ENCODE data around the gene RNF126.
"Not testable (repeated sequence)": the region's sequence is repeated elsewhere in the genome, so short reads cannot be mapped to it uniquely, and the experiment has no call there.

The RNF126 gene

DNA sequence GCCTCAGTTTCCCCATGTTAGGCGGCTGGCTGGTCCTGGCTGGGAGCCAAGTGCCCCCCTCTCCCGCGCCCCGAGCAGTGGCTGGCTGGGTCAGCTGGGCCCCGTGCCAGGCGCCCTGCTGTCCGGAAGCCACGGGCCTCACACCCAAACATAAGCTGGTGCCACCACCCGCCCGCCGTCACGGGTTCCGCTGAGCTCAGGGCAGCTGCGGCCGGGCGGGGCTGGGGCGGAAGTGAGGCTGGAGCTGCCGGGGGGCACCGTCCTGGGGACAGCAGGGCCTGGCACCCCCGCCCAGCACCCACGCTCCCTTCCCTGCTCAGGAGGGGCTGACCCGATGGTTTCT lies 54.0 kb downstream of the RNF126 start:
- no peak for DNase-seq

DNA sequence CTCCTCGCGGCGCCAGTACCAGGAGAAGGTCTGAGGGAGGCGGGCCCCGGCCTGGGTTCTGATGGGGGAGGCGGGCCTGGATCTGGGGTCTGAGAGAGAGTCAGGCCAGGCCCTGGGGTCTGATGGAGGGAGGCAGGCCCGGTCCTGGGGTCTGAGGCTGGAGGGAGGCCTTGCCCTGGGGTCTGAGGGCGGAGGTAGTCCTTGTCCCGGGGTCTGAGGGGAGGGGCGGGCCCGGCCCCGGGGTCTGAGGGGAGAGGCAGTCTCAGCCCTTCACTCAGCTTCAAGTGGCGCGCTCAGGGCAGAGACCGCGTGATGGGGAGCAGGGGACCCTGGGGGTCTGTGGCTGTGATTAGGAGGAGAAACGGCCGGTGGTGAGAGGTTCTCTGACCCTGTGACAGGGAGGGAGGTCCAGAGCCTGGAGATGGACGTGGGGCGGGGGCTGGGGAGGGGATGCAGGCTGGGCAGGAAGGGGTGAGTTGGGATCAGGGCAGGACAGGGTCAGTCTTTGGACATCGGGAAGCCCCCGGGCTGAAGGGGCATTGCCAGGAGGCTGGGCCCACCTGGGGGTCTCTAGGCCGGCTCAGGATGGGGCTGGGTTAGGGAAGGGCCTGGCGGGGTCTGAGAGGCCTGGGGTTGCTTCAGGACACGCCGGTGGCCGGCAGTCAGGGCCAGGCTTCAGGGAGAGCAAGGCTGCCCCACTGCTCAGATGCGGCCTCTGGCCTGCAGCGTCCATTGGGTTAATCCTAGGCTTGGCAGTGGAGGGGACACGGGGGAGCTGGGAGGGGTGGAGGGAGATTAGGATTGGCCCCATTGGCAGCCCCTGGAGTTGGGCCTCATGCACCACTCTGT lies 54.6 kb downstream of the RNF126 start:
- DNase-seq: no peak

DNA sequence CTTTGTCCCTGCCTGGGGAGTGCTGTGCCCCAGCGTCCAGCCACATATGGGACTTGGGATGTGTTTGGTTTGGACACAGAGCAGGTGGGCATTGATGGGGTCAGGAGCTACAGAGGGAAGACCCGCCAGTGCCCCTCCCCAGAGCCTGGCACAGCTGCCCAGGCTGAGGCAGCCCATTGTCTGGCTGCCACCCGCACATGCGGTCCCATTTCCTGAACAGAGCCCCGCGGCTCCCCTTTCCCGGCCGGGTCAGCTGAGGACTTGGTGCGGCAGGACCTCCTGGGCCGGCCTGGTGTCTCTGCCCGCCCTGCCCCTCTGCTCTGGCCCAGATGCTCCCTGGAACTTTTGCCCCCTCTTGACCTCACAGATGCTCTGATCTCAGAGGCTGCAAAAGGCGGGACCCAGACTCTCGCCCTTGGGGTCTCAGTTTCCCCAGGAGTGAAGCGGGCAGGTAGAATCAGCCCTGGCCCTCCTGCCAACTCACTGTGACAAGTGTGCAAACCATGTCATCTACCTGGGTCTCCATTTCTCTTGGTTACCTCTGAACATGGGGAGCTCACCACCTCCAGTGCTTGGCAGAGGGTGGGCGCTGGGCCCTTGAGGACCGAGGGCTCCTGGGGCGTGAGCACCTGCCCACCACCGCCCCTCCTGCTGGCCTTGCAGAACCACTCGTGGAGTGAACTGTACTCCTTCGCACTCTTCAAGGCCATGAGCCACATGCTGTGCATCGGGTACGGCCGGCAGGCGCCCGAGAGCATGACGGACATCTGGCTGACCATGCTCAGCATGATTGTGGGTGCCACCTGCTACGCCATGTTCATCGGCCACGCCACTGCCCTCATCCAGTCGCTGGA lies 55.5 kb downstream of the RNF126 start:
- no peak for DNase-seq

DNA sequence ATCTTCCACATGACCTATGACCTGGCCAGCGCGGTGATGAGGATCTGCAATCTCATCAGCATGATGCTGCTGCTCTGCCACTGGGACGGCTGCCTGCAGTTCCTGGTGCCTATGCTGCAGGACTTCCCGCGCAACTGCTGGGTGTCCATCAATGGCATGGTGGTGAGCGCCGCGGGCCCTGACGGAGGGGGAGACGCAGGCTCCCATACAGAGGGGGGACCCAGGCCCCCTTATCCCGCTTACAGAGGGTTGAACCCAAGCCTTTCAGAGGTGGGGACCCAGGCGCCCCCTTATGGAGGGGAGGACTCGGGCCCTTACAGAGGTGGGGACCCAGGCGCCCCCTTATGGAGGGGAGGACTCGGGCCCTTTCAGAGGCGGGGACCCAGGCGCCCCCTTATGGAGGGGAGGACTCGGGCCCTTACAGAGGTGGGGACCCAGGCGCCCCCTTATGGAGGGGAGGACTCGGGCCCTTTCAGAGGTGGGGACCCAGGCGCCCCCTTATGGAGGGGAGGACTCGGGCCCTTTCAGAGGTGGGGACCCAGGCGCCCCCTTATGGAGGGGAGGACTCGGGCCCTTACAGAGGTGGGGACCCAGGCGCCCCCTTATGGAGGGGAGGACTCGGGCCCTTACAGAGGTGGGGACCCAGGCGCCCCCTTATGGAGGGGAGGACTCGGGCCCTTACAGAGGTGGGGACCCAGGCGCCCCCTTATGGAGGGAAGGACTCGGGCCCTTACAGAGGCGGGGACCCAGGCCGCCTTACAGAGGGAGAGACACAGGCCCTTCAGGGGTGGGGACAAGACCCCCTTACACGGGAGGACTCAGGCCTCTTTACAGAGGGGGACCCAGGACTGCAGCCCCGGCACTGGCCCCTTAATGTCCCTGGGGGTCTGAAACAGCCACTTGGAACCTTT lies 57.7 kb downstream of the RNF126 start:
- DNase-seq: not testable (repeated sequence)

DNA sequence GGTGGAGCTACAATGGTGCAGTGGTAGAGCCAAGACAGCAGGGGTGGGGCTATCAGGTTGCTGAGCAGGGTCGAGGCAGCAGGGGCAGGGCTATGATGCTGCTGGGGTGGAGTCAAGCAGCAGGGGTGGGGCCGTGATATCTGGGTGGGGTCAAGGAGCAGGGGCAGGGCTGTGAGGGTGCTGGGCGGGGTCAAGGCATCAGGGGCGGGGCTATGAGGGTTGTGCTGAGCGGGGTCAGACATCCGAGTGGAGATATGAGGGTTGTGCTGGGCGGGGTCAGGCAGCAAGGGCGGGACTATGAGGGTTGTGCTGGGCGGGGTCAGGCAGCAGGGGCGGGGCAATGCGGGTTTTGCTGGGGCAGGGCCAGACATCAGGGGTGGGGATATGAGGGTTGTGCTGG lies 58.7 kb downstream of the RNF126 start:
- no peak for DNase-seq

DNA sequence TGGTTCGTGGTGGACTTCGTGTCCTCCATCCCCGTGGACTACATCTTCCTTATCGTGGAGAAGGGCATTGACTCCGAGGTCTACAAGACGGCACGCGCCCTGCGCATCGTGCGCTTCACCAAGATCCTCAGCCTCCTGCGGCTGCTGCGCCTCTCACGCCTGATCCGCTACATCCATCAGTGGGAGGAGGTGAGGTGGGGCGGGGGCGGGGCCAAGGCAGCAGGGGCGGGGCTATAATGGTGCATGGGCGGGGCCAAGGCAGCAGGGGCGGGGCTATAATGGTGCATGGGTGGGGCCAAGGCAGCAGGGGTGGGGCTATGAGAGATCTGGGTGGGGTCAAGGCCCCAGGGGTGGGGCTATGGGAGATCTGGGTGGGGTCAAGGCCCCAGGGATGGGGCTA lies 59.2 kb downstream of the RNF126 start:
- DNase-seq: not testable (repeated sequence)

DNA sequence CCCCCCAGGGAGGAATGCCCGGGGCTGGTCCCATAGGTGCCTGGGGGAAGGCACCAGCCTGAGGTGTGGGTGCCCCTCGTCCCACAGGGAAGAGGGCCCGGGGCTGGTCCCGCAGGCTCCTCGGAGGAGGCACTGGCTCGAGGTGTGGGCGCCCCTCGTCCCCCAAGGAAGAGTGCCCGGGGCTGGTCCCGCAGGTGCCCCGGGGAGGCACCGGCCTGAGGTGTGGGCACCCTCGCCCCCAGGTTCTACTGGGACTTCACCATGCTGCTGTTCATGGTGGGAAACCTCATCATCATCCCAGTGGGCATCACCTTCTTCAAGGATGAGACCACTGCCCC lies 59.7 kb downstream of the RNF126 start:
- DNase-seq: not testable (repeated sequence)

DNA sequence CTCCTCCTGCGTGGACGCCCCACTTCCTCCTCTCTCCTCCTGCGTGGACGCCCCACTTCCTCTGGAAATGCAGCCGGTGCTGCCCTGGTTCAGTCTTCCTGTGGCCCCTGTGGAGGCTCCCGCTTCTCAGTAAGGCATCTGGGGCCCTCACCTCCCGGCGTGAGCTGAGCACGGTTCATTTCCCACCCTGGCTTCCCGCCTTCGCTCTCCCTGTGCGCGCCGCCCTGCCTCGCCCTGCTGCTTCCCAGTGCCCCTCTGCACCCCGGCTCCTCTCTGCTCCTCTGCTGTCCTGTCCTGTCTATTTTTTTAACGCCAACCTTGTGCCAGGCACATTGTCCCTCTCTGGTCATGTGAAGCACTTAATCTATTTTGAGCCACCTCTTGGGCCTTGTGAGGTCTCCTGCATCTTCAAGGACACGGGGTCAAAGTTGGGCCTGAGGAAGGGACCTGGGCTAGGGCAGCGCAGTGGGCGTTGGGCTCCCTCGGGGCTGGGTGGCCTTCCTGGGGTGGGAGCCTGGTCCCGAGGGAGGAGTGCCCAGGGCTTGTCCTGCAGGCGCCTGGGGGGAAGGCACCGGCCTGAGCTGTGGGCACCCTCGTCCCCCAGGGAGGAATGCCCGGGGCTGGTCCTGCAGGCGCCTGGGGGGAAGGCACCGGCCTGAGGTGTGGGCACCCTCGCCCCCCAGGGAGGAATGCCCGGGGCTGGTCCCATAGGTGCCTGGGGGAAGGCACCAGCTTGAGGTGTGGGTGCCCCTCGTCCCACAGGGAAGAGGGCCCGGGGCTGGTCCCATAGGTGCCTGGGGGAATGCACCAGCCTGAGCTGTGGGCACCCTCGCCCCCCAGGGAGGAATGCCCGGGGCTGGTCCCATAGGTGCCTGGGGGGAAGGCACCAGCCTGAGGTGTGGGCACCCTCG lies 60.4 kb downstream of the RNF126 start:
- no peak for DNase-seq

DNA sequence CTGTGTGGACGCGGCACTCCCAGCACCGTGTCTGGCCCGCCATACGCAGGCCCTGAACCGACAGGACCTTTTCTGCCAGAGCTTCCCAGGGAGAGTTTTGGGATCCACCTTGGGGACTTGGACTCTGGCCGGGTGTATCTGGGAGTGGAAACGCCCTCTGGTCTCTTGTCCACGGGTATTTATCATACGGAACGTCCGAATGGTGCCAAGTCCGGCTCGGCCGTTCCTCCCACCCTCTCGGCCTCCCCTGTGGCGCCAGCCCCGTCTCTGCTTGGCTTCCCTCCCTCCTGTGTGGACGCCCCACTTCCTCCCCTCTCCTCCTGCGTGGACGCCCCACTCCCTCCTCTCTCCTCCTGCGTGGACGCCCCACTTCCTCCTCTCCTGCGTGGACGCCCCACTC lies 61.2 kb downstream of the RNF126 start:
- DNase-seq: no peak

DNA sequence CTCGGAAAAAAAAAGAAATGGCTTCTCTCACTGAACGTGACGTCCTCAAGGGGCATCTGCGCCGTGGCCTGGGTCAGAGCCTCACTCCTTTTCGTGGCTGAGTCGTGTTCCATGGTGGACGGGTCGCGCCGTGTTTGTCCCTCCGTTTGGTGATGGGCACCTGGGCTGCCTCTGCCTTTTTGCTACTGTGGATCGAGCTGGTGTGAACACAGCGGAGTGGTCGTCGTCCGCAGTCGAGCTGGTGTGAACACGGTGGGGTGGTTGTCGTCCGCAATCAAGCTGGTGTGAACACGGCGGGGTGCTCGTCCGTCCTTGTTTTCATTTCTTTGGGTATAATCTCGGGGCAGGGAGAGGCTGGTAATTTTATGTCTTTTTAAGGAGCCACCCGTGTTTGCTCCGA lies 61.7 kb downstream of the RNF126 start:
- no peak for DNase-seq
